SK-N-MC (cell line): Measurements from ENCODE around the gene SAMSN1.

Experiments used
- EZH2 ChIP-seq: fragments of 200-600 bp; sonication (generic); IDR thresholded peaks from one replicate; pipeline ENCODE4 v1.6.1; 2017; ENCODE audit warnings: antibody characterized with exemption
- FOXP2 ChIP-seq: optimal IDR thresholded peaks from 2 replicates; pipeline ENCODE3; 2011; ENCODE audit warnings: mild to moderate bottlenecking, moderate library complexity; ENCODE audit not compliant: insufficient read depth; ENCODE audit errors: extremely low read length, control extremely low read depth
- POLR2AphosphoS5 ChIP-seq: IDR thresholded peaks from 2 replicates; pipeline ENCODE4 v1.6.1; 2012; ENCODE audit warnings: mild to moderate bottlenecking, low read depth, low read length, borderline replicate concordance

- TF ChIP-seq POLR2AphosphoS5 = no peak
- TF ChIP-seq EZH2 = no peak
- TF ChIP-seq FOXP2 = no peak
Measured at GRCh38 chr21:14536929-14537328, 9.2 kb downstream of the SAMSN1 start.
